Fibroblast of lung (primary cell): Measurements from ENCODE around the gene HSF2BP.

Experiments
- EZH2 ChIP-seq: IDR thresholded peaks from 2 replicates; pipeline ENCODE4 v1.5.1; 2012; ENCODE audit warnings: low read length, control low read depth, mild to moderate bottlenecking; ENCODE audit errors: missing control alignments
- TF ChIP-seq, protein P1 (sequence below), 2 donors: IDR thresholded peaks in 1 of 2; conservative IDR thresholded peaks in 1 of 2; 1 replicate in 1 of 2; 2 replicates in 1 of 2; pipeline ENCODE4 v1.5.1; 2011 to 2012; ENCODE audit warnings: low read length in 2 of 2, control low read depth in 1 of 2, inconsistent platforms in 1 of 2, low read depth in 1 of 2, mild to moderate bottlenecking in 1 of 2

GRCh38 chr21:43593078-43593477 is 66.2 kb downstream of the HSF2BP start:
- TF ChIP-seq, protein P1, sequence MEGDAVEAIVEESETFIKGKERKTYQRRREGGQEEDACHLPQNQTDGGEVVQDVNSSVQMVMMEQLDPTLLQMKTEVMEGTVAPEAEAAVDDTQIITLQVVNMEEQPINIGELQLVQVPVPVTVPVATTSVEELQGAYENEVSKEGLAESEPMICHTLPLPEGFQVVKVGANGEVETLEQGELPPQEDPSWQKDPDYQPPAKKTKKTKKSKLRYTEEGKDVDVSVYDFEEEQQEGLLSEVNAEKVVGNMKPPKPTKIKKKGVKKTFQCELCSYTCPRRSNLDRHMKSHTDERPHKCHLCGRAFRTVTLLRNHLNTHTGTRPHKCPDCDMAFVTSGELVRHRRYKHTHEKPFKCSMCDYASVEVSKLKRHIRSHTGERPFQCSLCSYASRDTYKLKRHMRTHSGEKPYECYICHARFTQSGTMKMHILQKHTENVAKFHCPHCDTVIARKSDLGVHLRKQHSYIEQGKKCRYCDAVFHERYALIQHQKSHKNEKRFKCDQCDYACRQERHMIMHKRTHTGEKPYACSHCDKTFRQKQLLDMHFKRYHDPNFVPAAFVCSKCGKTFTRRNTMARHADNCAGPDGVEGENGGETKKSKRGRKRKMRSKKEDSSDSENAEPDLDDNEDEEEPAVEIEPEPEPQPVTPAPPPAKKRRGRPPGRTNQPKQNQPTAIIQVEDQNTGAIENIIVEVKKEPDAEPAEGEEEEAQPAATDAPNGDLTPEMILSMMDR (conservative IDR thresholded peaks at IDR 0.05 in 1 of 2, IDR thresholded peaks at IDR 0.05 in 1 of 2; ENCODE audit: low read depth in 1 of 2, low read length in 2 of 2) = no peak
- TF ChIP-seq EZH2 = no peak
